NCI-H1092 (cell line): ENCODE measurements around the gene NUP93.

Experiments used
- DNase-seq: peaks from one replicate; lab custom pipeline; 2025; lab: John Stamatoyannopoulos, UW

The NUP93 gene

GRCh38 chr16:56729735-56730662 lies at the start of gene NUP93:
Gene NUP93, plus strand, starts transcription at chr16:56730129. Its CDS starts 18,119 bp downstream, at chr16:56748248.
- DNase-seq = peak; percentile 92

GRCh38 chr16:56681939-56682702 lies 47.8 kb upstream of the NUP93 start, which contains the start of gene MT1X:
Gene MT1X, plus strand, starts transcription at chr16:56682470. Its CDS starts 71 bp downstream, at chr16:56682541.
- peak; percentile 77 for DNase-seq

- DNase-seq = no peak
These were observed 47.1 kb upstream of the NUP93 start for GRCh38 chr16:56682703-56683397.

GRCh38 chr16:56683424-56684172 lies 46.3 kb upstream of the NUP93 start:
- no peak for DNase-seq

- DNase-seq = no peak
These were observed 45.5 kb upstream of the NUP93 start for GRCh38 chr16:56684256-56684925.

GRCh38 chr16:56684926-56685590 lies 44.9 kb upstream of the NUP93 start:
- DNase-seq = no peak

- no peak for DNase-seq
These were observed 43.2 kb upstream of the NUP93 start for GRCh38 chr16:56686758-56687157.

GRCh38 chr16:56688762-56689161 lies 41.2 kb upstream of the NUP93 start:
- DNase-seq = no peak

- no peak for DNase-seq
These were observed 40.8 kb upstream of the NUP93 start for GRCh38 chr16:56689171-56689570.

- DNase-seq = no peak
These were observed 39.4 kb upstream of the NUP93 start for GRCh38 chr16:56690420-56691122.

GRCh38 chr16:56691885-56692284 lies 38.0 kb upstream of the NUP93 start:
- DNase-seq = no peak

- DNase-seq = no peak
These were observed 34.7 kb upstream of the NUP93 start for GRCh38 chr16:56695246-56695645.

- DNase-seq = no peak
These were observed 32.3 kb upstream of the NUP93 start for GRCh38 chr16:56697456-56698155.

GRCh38 chr16:56700195-56700594 lies 29.7 kb upstream of the NUP93 start:
- DNase-seq = no peak

GRCh38 chr16:56700631-56701030 lies 29.3 kb upstream of the NUP93 start:
- DNase-seq = no peak

GRCh38 chr16:56701534-56701933 lies 28.4 kb upstream of the NUP93 start:
- no peak for DNase-seq

- no peak for DNase-seq
These were observed 27.1 kb upstream of the NUP93 start for GRCh38 chr16:56702836-56703235.

GRCh38 chr16:56708525-56709442 lies 21.1 kb upstream of the NUP93 start:
- no peak for DNase-seq
